HG03064 (cell line): ENCODE data around the gene MADD.
"Not testable (repeated sequence)": the region's sequence is repeated elsewhere in the genome, so short reads cannot be mapped to it uniquely, and the experiment has no call there.

Experiments used
- ATAC-seq: cut with Tn5 transposase; IDR thresholded peaks from one replicate; pipeline ENCODE4 v1.9.1; 2021; ENCODE audit warnings: low read depth; ENCODE audit not compliant: unreplicated experiment

The MADD gene

GRCh38 chr11:47317064-47317828 lies 47.3 kb downstream of the MADD start:
- ATAC-seq: peak; percentile 89

- ATAC-seq: no peak
Observed at GRCh38 chr11:47318166-47318565, 48.2 kb downstream of the MADD start.

GRCh38 chr11:47324520-47324919 lies 54.6 kb downstream of the MADD start:
- no peak for ATAC-seq

- no peak for ATAC-seq
Observed at GRCh38 chr11:47325271-47326041, 55.5 kb downstream of the MADD start.

- no peak for ATAC-seq
Observed at GRCh38 chr11:47326198-47326597, 56.3 kb downstream of the MADD start.

GRCh38 chr11:47327025-47327424 lies 57.1 kb downstream of the MADD start:
- ATAC-seq: no peak

GRCh38 chr11:47327949-47328348 lies 58.0 kb downstream of the MADD start:
- ATAC-seq: no peak

GRCh38 chr11:47328449-47329390 lies 58.8 kb downstream of the MADD start:
- ATAC-seq: no peak

GRCh38 chr11:47329431-47329986 lies 59.6 kb downstream of the MADD start:
- ATAC-seq: no peak

GRCh38 chr11:47329987-47330931 lies 60.3 kb downstream of the MADD start:
- ATAC-seq: no peak

- ATAC-seq: no peak
Observed at GRCh38 chr11:47331454-47332302, 61.7 kb downstream of the MADD start.

- no peak for ATAC-seq
Observed at GRCh38 chr11:47332303-47332711, 62.4 kb downstream of the MADD start.

- ATAC-seq: no peak
Observed at GRCh38 chr11:47332791-47333525, 63.0 kb downstream of the MADD start.

GRCh38 chr11:47333526-47333845 lies 63.6 kb downstream of the MADD start:
- ATAC-seq: no peak

GRCh38 chr11:47333886-47334443 lies 64.0 kb downstream of the MADD start:
- ATAC-seq: no peak

GRCh38 chr11:47334699-47335411 lies 64.9 kb downstream of the MADD start:
- ATAC-seq: not testable (repeated sequence)

- no peak for ATAC-seq
Observed at GRCh38 chr11:47335733-47336132, 65.8 kb downstream of the MADD start.
